Measurements from ENCODE around the gene TIMM9. TPM values are rescaled to one million over a fixed set of nuclear protein-coding genes. Genes with fewer than 3 reads are reported as not detected.

TIMM9 gene
- total RNA-seq, 4 donors from 2014 or later = 46.2 to 110 (median 86.8) TPM

DNA sequence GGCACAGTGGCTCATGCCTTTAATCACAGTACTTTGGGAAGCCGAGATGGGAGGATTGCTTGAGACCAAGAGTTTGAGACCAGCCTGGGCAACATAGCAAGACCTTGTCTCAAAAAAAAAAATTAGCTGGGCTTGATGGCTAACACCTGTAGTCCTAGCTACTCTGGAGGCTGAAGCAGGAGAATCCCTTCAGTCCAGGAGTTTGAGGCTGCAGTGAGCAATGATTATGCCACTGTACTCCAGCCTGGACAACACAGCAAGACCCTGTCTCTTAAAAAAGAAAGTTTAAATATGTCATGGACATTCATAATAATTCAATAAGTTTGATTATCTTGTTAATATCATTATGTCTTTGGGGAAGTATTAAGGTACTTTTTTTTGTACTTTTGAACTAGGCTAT, 39.1 kb upstream of the TIMM9 start:
- Histone ChIP-seq H3K9me3 (no peaks in the 10 kb centered on the region), H3K36me3 (peaks cover 0 to 83% of the 10 kb centered on the region in 2 donors), H3K4me1 (no peaks in the 10 kb centered on the region), H3K27me3 (no peaks in the 10 kb centered on the region), H3K27ac (no peak overlapping the region), H3K4me3 (no peak overlapping the region)
- no peak for DNase-seq
- in situ Hi-C loops (cut with MboI; ENCODE audit: low sequenced_read_pairs in 4 of 4) = no loop called here
- no peak for TF ChIP-seq POLR2A (IDR thresholded peaks at IDR 0.05)
- TF ChIP-seq, protein P1, sequence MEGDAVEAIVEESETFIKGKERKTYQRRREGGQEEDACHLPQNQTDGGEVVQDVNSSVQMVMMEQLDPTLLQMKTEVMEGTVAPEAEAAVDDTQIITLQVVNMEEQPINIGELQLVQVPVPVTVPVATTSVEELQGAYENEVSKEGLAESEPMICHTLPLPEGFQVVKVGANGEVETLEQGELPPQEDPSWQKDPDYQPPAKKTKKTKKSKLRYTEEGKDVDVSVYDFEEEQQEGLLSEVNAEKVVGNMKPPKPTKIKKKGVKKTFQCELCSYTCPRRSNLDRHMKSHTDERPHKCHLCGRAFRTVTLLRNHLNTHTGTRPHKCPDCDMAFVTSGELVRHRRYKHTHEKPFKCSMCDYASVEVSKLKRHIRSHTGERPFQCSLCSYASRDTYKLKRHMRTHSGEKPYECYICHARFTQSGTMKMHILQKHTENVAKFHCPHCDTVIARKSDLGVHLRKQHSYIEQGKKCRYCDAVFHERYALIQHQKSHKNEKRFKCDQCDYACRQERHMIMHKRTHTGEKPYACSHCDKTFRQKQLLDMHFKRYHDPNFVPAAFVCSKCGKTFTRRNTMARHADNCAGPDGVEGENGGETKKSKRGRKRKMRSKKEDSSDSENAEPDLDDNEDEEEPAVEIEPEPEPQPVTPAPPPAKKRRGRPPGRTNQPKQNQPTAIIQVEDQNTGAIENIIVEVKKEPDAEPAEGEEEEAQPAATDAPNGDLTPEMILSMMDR (IDR thresholded peaks at IDR 0.05 in 4 of 5, conservative IDR thresholded peaks at IDR 0.05 in 1 of 5) = no peak
- no peak for ATAC-seq
- intact Hi-C loops (cut with DNase I; ENCODE audit: low total_unique reads) = no loop called here

DNA sequence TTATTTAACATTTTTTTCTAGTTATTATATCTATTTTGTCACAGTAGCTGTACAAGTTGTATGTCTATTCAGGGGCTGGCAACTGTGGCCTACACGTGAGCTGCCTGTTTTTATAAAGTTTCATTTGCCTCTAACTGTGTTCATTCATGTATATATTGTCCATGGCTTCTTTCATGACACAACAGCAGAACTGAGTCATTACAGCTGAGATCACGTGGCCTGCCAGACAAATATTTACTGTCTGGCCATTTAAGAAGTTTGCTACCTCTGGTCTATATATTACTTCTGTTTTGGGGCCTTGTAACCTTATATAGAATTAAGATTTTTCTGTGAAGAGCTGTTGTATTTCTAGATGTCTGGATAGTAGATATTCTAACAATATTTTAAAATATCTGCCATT, 38.1 kb upstream of the TIMM9 start:
- intact Hi-C loops (cut with DNase I; ENCODE audit: low total_unique reads) (no loop called here), in situ Hi-C loops (cut with MboI; ENCODE audit: low sequenced_read_pairs in 4 of 4) (no loop called here)
- Histone ChIP-seq H3K4me1 (no peaks in the 10 kb centered on the region), H3K27ac (no peak overlapping the region), H3K4me3 (no peak overlapping the region), H3K9me3 (no peaks in the 10 kb centered on the region), H3K27me3 (no peaks in the 10 kb centered on the region), H3K36me3 (peaks cover 0 to 84% of the 10 kb centered on the region in 2 donors)
- ATAC-seq (no peak), DNase-seq (no peak)
- TF ChIP-seq POLR2A (IDR thresholded peaks at IDR 0.05) = no peak
- TF ChIP-seq, protein P1 (IDR thresholded peaks at IDR 0.05 in 4 of 5, conservative IDR thresholded peaks at IDR 0.05 in 1 of 5) = no peak

DNA sequence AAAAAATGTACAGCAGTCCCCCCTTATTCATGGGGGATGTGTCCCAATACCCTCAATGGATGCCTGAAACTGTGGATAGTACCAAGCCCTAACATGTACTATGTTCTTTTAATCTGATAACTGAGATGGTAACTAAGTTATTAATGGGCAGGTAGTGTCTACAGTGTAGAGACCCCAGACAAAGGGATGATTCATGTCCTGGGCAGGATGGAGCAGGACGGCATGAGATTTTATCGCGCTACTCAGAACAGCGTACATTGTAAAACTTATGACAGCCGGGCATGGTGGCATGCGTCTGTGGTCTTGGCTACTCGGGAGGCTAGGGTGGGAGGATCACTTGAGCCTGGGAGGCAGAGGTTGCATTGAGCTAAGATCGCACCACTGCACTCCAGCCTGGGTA, 37.3 kb upstream of the TIMM9 start:
- no peak overlapping the region for H3K4me3 ChIP-seq
- intact Hi-C loops (cut with DNase I; ENCODE audit: low total_unique reads) = no loop called here
- no peaks in the 10 kb centered on the region for H3K9me3 ChIP-seq
- H3K27ac ChIP-seq = no peak overlapping the region
- DNase-seq (no peak), ATAC-seq (no peak)
- peaks cover 0 to 81% of the 10 kb centered on the region in 2 donors for H3K36me3 ChIP-seq
- H3K4me1 ChIP-seq = no peaks in the 10 kb centered on the region
- TF ChIP-seq, protein P1 (IDR thresholded peaks at IDR 0.05 in 4 of 5, conservative IDR thresholded peaks at IDR 0.05 in 1 of 5) = no peak
- TF ChIP-seq POLR2A (IDR thresholded peaks at IDR 0.05) = no peak
- H3K27me3 ChIP-seq = no peaks in the 10 kb centered on the region
- in situ Hi-C loops (cut with MboI; ENCODE audit: low sequenced_read_pairs in 4 of 4) = no loop called here

DNA sequence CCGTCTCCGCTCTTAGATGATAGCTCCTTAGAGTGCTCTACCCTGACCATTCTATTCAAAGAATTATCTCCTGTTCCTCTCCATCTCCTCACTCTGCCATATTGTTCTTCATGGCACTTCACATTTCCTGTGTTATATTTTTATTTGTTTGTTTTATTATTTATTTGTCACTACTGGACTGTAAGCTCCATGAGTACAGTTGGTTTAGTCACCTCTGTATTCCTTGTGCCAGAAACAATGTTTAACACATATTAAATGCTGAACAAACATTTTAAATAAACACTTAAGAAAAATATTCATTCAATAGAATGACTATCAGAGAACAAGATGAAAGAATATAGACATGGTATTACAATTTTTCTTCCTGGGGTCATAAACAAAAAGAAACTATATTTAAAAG, 35.8 kb upstream of the TIMM9 start:
- DNase-seq = no peak
- no peak for ATAC-seq
- Histone ChIP-seq H3K36me3 (peaks cover 3 to 81% of the 10 kb centered on the region in 2 donors), H3K4me1 (no peaks in the 10 kb centered on the region), H3K4me3 (no peak overlapping the region), H3K27ac (no peak overlapping the region), H3K9me3 (no peaks in the 10 kb centered on the region), H3K27me3 (no peaks in the 10 kb centered on the region)
- intact Hi-C loops (cut with DNase I; ENCODE audit: low total_unique reads) = no loop called here
- in situ Hi-C loops (cut with MboI; ENCODE audit: low sequenced_read_pairs in 4 of 4) = no loop called here
- no peak for TF ChIP-seq POLR2A (IDR thresholded peaks at IDR 0.05)

DNA sequence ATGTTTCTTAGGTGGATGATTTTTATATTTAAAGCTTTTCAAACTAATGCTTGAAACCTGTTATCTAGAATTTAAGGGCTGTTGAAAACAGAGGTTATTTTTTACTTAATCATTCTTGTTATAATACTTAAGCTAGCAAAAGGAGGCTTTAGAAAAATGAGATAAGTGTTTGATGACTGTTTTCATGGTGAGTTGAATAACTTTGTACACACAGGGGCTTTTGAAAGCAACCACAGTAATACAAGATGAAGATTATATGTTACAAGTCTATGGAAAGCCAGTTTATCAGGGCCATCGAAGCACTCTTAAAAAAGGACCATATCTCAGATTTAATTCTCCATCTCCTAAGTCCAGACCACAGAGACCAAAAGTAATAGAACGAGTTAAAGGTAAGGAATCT, 33.4 kb upstream of the TIMM9 start:
- intact Hi-C loops (cut with DNase I; ENCODE audit: low total_unique reads) (no loop called here), in situ Hi-C loops (cut with MboI; ENCODE audit: low sequenced_read_pairs in 4 of 4) (no loop called here)
- no peak for TF ChIP-seq POLR2A (IDR thresholded peaks at IDR 0.05)
- TF ChIP-seq, protein P1 (IDR thresholded peaks at IDR 0.05 in 4 of 5, conservative IDR thresholded peaks at IDR 0.05 in 1 of 5) = no peak
- no peaks in the 10 kb centered on the region for H3K4me1 ChIP-seq
- H3K9me3 ChIP-seq = no peaks in the 10 kb centered on the region
- H3K27ac ChIP-seq = no peak overlapping the region
- DNase-seq (no peak), ATAC-seq (no peak)
- H3K4me3 ChIP-seq = no peak overlapping the region
- H3K27me3 ChIP-seq = no peaks in the 10 kb centered on the region
- peaks cover 3 to 77% of the 10 kb centered on the region in 2 donors for H3K36me3 ChIP-seq

Measured in gastrocnemius medialis (tissue), 4 donors.